GM12801 (cell line): ENCODE results near the gene LCE1D.

Experiments
- TF ChIP-seq, protein P1 (sequence below): IDR thresholded peaks from one replicate; pipeline ENCODE4 v1.5.1; 2011; ENCODE audit warnings: control low read depth; ENCODE audit not compliant: insufficient read length; ENCODE audit errors: extremely low read depth

LCE1D gene

DNA sequence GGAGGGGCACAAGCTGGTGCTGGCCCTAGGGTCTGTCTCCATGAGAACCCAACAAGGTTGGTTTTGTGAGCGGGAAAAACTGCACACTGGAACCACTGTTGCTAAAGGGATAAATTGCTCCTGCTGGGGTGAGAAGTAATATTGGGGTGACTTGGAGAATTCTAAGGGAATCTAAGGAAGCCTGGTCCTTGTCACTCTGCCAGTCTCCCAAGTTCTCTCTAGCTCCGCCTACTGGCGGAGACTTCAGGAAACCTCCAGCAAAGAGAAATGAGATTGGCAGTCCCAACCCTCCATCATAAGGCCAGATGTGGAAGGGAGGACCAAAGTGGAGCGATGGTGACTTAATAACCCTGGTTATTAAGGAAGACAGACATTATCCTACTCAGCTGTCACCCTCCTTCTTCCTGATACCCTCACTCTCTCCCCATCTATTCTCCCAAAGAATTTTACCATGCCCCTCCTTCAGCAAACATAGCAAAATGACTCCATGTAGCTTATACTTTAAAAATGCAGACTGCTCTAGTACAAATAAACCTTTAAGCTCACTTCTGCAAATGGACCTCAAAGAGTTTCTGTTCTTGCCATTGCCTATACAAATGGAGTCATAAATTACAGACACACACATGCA is 18.9 kb upstream of the LCE1D start:
- TF ChIP-seq, protein P1, sequence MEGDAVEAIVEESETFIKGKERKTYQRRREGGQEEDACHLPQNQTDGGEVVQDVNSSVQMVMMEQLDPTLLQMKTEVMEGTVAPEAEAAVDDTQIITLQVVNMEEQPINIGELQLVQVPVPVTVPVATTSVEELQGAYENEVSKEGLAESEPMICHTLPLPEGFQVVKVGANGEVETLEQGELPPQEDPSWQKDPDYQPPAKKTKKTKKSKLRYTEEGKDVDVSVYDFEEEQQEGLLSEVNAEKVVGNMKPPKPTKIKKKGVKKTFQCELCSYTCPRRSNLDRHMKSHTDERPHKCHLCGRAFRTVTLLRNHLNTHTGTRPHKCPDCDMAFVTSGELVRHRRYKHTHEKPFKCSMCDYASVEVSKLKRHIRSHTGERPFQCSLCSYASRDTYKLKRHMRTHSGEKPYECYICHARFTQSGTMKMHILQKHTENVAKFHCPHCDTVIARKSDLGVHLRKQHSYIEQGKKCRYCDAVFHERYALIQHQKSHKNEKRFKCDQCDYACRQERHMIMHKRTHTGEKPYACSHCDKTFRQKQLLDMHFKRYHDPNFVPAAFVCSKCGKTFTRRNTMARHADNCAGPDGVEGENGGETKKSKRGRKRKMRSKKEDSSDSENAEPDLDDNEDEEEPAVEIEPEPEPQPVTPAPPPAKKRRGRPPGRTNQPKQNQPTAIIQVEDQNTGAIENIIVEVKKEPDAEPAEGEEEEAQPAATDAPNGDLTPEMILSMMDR = no peak

DNA sequence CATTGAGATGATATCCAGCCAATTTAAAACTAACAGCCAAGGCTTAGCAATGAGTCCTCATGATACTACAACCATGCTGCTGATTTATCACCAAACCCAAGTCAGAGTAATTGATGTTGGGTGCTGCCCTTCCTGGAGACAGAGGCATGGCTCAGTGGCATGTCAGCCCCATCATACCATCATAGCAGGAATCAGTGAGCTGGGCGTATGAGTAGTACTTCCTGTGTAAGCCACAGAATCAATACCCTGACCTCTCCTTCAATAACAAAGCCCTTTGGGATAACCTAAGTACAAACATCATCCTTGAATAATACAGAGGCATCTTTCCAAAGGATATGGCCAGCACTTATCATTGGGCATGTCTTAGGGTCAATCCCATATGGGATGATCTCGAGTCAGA is 13.4 kb upstream of the LCE1D start:
- TF ChIP-seq, protein P1 = no peak

DNA sequence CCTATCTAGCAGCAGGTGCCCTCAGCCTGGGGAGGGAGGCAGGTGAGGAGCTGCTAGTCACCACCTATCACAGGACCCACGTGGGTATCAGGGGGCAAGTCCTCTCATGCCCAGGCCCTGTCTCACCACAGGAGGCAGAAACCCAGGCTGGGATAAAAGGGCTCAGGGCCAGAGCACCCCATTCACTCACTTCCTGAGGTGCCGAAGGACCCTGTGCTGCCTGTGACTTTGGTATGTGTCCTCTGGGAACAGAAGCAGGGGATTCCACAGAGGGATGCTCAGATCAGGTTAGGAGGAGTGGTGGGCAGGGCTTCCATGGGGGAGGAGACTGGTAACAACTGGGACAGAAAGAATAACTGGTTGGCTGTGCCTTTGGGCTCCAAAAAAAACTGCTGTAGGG is 10.4 kb upstream of the LCE1D start, which contains the start of gene LCE1E:
LCE1E (plus strand) TSS at position 181 of the 400 bp plus-strand sequence. CDS start 1,043 bp downstream, outside the sequence.
- TF ChIP-seq, protein P1 = no peak

DNA sequence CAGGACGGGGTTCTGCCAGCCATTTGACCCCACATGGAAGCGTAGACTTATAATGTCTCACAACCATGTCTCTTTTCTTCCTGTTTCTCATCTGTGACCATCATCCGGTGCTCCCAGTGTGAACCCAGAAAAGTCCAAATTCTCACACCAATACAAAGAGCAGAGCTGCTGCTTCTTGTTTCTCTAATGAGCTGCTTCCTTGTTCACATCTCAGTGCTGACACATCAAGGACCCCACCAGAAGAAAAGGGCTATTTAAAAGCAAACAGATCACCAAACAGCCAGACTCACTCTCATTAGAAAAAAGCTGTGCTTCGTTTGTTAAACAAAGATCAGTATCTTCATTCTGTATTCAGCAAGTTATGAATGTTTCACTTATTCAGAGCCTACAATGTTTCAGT is 835 bp upstream of the LCE1D start:
- TF ChIP-seq, protein P1 = no peak

DNA sequence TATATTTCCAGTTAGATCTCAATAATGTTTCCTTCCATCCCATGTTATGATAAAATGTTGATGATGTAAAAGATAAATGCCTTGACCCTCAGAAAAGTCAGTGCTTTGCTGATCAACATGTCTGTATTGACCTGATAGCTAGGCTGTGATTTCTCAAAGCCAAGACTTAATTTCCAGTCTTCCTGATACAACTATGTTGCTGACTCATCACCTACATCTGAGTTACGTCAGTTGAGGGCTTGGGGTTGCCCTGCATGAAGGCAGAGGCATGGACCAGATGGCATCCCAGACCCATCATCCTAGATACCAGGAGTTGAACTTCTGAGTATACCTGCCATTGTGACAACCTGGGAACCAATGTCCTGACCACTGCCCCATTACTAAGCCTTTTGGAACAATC is 4.8 kb downstream of the LCE1D start:
- TF ChIP-seq, protein P1 = no peak

DNA sequence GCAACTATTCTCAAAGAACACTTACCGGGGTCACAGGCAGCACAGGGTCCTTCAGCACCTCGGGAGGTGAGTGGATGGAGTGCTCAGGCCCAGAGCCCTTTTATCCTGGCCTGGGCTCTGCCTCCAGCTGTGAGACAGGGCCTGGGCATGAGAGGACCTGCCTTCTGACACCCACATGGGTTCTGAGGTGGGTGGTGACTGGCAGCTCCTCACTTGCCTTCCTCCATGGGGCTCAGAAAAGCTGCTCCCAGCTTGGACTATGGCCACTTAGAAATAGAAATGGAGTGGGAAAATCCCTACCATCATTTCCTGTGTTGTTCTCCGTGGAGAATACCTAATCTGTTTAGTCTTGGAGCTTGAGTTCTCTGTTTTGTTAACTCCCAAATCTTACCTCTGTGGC is 10.1 kb downstream of the LCE1D start, which contains the start of gene LCE1C:
LCE1C (minus strand) TSS at position 76 of the 400 bp plus-strand sequence. CDS start 1,173 bp downstream, outside the sequence.
- TF ChIP-seq, protein P1 = no peak

DNA sequence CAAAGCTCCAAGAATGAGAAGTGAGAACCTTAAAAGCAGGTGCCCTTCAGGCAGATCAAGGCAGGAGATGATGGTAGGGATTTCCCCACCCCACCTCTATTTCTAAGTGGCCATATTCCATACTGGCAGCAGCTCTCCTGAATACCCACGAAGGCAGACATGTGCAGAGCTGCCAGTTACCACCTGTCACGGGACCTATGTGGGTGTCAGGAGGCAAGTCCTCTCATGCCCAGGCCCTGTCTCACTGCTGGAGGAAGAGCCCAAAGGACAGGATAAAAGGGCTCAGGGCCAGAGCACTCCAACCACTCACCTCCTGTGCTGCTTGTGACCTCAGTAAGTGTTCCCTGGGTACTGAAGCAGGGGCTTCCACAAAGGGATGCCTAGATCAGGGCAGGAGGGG is 14.5 kb downstream of the LCE1D start:
- TF ChIP-seq, protein P1 = no peak
